Superior temporal gyrus (tissue), 1 donor: ENCODE measurements around the gene SLC22A7.

ENCODE experiments used
- DNase-seq: peaks from one replicate; pipeline ENCODE4 v3.0.0-alpha.2; 2016; ENCODE audit errors: extremely low spot score

Gene SLC22A7

GRCh38 chr6:43282636-43283513 lies 15.2 kb upstream of the SLC22A7 start:
- DNase-seq, result no peak

GRCh38 chr6:43283514-43283901 lies 14.6 kb upstream of the SLC22A7 start:
- DNase-seq, result no peak

GRCh38 chr6:43283905-43284304 lies 14.2 kb upstream of the SLC22A7 start:
- DNase-seq, result no peak

- DNase-seq, result no peak
Observed at GRCh38 chr6:43284991-43285781, 12.9 kb upstream of the SLC22A7 start.

GRCh38 chr6:43285832-43286231 lies 12.2 kb upstream of the SLC22A7 start:
- DNase-seq, result no peak

- DNase-seq, result no peak
Observed at GRCh38 chr6:43286456-43286979, 11.5 kb upstream of the SLC22A7 start.

- no peak for DNase-seq
Observed at GRCh38 chr6:43286980-43287716, 10.9 kb upstream of the SLC22A7 start.

- DNase-seq, result no peak
Observed at GRCh38 chr6:43287717-43288679, 10.1 kb upstream of the SLC22A7 start.

- no peak for DNase-seq
Observed at GRCh38 chr6:43290339-43290904, 7.6 kb upstream of the SLC22A7 start.

GRCh38 chr6:43290905-43291355 lies 7.1 kb upstream of the SLC22A7 start:
- no peak for DNase-seq

GRCh38 chr6:43291708-43292107 lies 6.4 kb upstream of the SLC22A7 start:
- no peak for DNase-seq

GRCh38 chr6:43292341-43292740 lies 5.7 kb upstream of the SLC22A7 start:
- DNase-seq, result no peak

- DNase-seq, result no peak
Observed at GRCh38 chr6:43292763-43293318, 5.2 kb upstream of the SLC22A7 start.

GRCh38 chr6:43293698-43294097 lies 4.4 kb upstream of the SLC22A7 start:
- DNase-seq, result no peak

- no peak for DNase-seq
Observed at GRCh38 chr6:43294536-43294935, 3.5 kb upstream of the SLC22A7 start.

GRCh38 chr6:43295456-43295855 lies 2.6 kb upstream of the SLC22A7 start:
- no peak for DNase-seq

GRCh38 chr6:43296780-43297497 lies 1.1 kb upstream of the SLC22A7 start:
- no peak for DNase-seq

GRCh38 chr6:43298565-43299337 lies 691 bp downstream of the SLC22A7 start:
- DNase-seq, result no peak
